ENCODE results near the gene FRMPD4.
"Not testable (repeated sequence)": the region's sequence is repeated elsewhere in the genome, so short reads cannot be mapped to it uniquely, and the experiment has no call there.

GRCh38 chrX:12542251-12542650 lies 404.0 kb downstream of the FRMPD4 start:
- TF ChIP-seq TCF12 (IDR thresholded peaks at IDR 0.05; ENCODE audit: low read depth, low read length); CTCF (IDR thresholded peaks at IDR 0.05 in 2 of 3, conservative IDR thresholded peaks at IDR 0.05 in 1 of 3; ENCODE audit: control insufficient read depth in 2 of 3, extremely low read depth in 1 of 3, insufficient read depth in 1 of 3, low read depth in 3 of 3, low read length in 3 of 3); E4F1 (IDR thresholded peaks at IDR 0.05; ENCODE audit: borderline replicate concordance, partially characterized antibody); PBX3 (IDR thresholded peaks at IDR 0.05; ENCODE audit: insufficient replicate concordance, low read depth, low read length): not testable (repeated sequence)

Measured in GM12878 (cell line).